ENCODE data around the gene VTCN1.

VTCN1 gene

GRCh38 chr1:117146575-117147340 lies 64.0 kb downstream of the VTCN1 start:
- Histone ChIP-seq H3K14ac (ENCODE audit: low read length) (peak overlapping the region; percentile 59), H2BK120ac (ENCODE audit: insufficient read depth, low read length, poor library complexity) (peak overlapping the region; percentile 71), H3K9me3 (ENCODE audit: insufficient read depth, low read depth, low read length) (no peaks in the 10 kb centered on the region), H3K23ac (ENCODE audit: low read length) (no peak overlapping the region), H2AFZ (ENCODE audit: insufficient read depth, low read length, poor library complexity) (no peak overlapping the region), H4K8ac (ENCODE audit: low read depth, low read length) (no peak overlapping the region), H4K12ac (ENCODE audit: low read depth, low read length) (no peak overlapping the region), H4K91ac (ENCODE audit: low read depth, low read length) (peak overlapping the region; percentile 20), H3K79me1 (ENCODE audit: low read length) (peaks cover 15% of the 10 kb centered on the region), H3K27me3 (ENCODE audit: insufficient read depth, low read length) (no peaks in the 10 kb centered on the region), H3K4ac (ENCODE audit: low read depth, low read length) (no peak overlapping the region), H2AK5ac (ENCODE audit: low read length) (peak overlapping the region; percentile 34), H3K79me2 (ENCODE audit: control insufficient read depth, insufficient read depth, low read length, poor library complexity) (no peaks in the 10 kb centered on the region), H3K4me3 (ENCODE audit: low read depth, low read length) (no peak overlapping the region), H3K9ac (ENCODE audit: low read length) (no peak overlapping the region), H3K18ac (ENCODE audit: low read length) (peak overlapping the region; percentile 6), H3K27ac (ENCODE audit: low read depth, low read length) (no peak overlapping the region), H3K4me2 (ENCODE audit: low read length) (no peak overlapping the region), H2BK12ac (ENCODE audit: low read length) (peak overlapping the region; percentile 83), H3K4me1 (ENCODE audit: control insufficient read depth in 1 of 2, insufficient read depth in 2 of 2, low read length in 2 of 2) (peaks cover 13 to 15% of the 10 kb centered on the region in 2 experiments), H2BK5ac (ENCODE audit: low read depth, low read length, poor library complexity) (no peak overlapping the region), H3K36me3 (ENCODE audit: control insufficient read depth in 1 of 2, insufficient read depth in 2 of 2, low read length in 2 of 2) (peaks cover 3 to 7% of the 10 kb centered on the region in 2 experiments)
- DNase-seq = peak; percentile 42 to 56
- no CpG with 5 or more reads among the region's 8 CpGs for WGBS (ENCODE audit: extremely low coverage, insufficient coverage, insufficient read length)

- Histone ChIP-seq H3K27me3 (ENCODE audit: insufficient read depth, low read length) (no peaks in the 10 kb centered on the region), H3K18ac (ENCODE audit: low read length) (no peak overlapping the region)
These were observed 64.7 kb downstream of the VTCN1 start for GRCh38 chr1:117146072-117146471.

GRCh38 chr1:117143871-117144270 lies 66.9 kb downstream of the VTCN1 start:
- Histone ChIP-seq H3K4ac (ENCODE audit: low read depth, low read length) (no peak overlapping the region), H2BK12ac (ENCODE audit: low read length) (no peak overlapping the region), H3K27ac (ENCODE audit: low read depth, low read length) (no peak overlapping the region), H3K9ac (ENCODE audit: low read length) (no peak overlapping the region), H2BK5ac (ENCODE audit: low read depth, low read length, poor library complexity) (no peak overlapping the region), H3K14ac (ENCODE audit: low read length) (no peak overlapping the region), H3K79me1 (ENCODE audit: low read length) (peaks cover 15% of the 10 kb centered on the region), H2AFZ (ENCODE audit: insufficient read depth, low read length, poor library complexity) (no peak overlapping the region), H3K9me3 (ENCODE audit: insufficient read depth, low read depth, low read length) (no peaks in the 10 kb centered on the region), H3K36me3 (ENCODE audit: control insufficient read depth in 1 of 2, insufficient read depth in 2 of 2, low read length in 2 of 2) (peaks cover 3% of the 10 kb centered on the region in 2 experiments), H4K8ac (ENCODE audit: low read depth, low read length) (no peak overlapping the region), H4K91ac (ENCODE audit: low read depth, low read length) (no peak overlapping the region), H3K4me2 (ENCODE audit: low read length) (no peak overlapping the region), H2BK120ac (ENCODE audit: insufficient read depth, low read length, poor library complexity) (no peak overlapping the region), H3K4me1 (ENCODE audit: control insufficient read depth in 1 of 2, insufficient read depth in 2 of 2, low read length in 2 of 2) (peaks cover 13 to 15% of the 10 kb centered on the region in 2 experiments), H3K23ac (ENCODE audit: low read length) (no peak overlapping the region), H3K18ac (ENCODE audit: low read length) (no peak overlapping the region), H2AK5ac (ENCODE audit: low read length) (no peak overlapping the region), H4K12ac (ENCODE audit: low read depth, low read length) (no peak overlapping the region), H3K79me2 (ENCODE audit: control insufficient read depth, insufficient read depth, low read length, poor library complexity) (no peaks in the 10 kb centered on the region), H3K27me3 (ENCODE audit: insufficient read depth, low read length) (no peaks in the 10 kb centered on the region), H3K4me3 (ENCODE audit: low read depth, low read length) (no peak overlapping the region)
- WGBS (ENCODE audit: extremely low coverage, insufficient coverage, insufficient read length) = no CpG with 5 or more reads among the region's 3 CpGs
- no peak for DNase-seq

More at GRCh38 chr1:117146072-117146471, 64.7 kb downstream of the VTCN1 start:
- no peak overlapping the region for H3K27ac ChIP-seq (ENCODE audit: low read depth, low read length)
- no peak overlapping the region for H2AFZ ChIP-seq (ENCODE audit: insufficient read depth, low read length, poor library complexity)
- H3K14ac ChIP-seq (ENCODE audit: low read length) = no peak overlapping the region
- no peaks in the 10 kb centered on the region for H3K79me2 ChIP-seq (ENCODE audit: control insufficient read depth, insufficient read depth, low read length, poor library complexity)
- no peak for DNase-seq
- no peak overlapping the region for H4K91ac ChIP-seq (ENCODE audit: low read depth, low read length)
- H2BK5ac ChIP-seq (ENCODE audit: low read depth, low read length, poor library complexity) = no peak overlapping the region
- WGBS (ENCODE audit: extremely low coverage, insufficient coverage, insufficient read length) = no CpG with 5 or more reads among the region's 2 CpGs
- no peak overlapping the region for H3K23ac ChIP-seq (ENCODE audit: low read length)
- H4K8ac ChIP-seq (ENCODE audit: low read depth, low read length) = no peak overlapping the region
- H2BK12ac ChIP-seq (ENCODE audit: low read length) = no peak overlapping the region
- H3K36me3 ChIP-seq (ENCODE audit: control insufficient read depth in 1 of 2, insufficient read depth in 2 of 2, low read length in 2 of 2) = peaks cover 3% of the 10 kb centered on the region in 2 experiments
- H4K12ac ChIP-seq (ENCODE audit: low read depth, low read length) = no peak overlapping the region
- no peak overlapping the region for H3K4me3 ChIP-seq (ENCODE audit: low read depth, low read length)
- no peak overlapping the region for H2AK5ac ChIP-seq (ENCODE audit: low read length)
- H3K79me1 ChIP-seq (ENCODE audit: low read length) = peaks cover 16% of the 10 kb centered on the region
- no peak overlapping the region for H3K4me2 ChIP-seq (ENCODE audit: low read length)
- H3K4me1 ChIP-seq (ENCODE audit: control insufficient read depth in 1 of 2, insufficient read depth in 2 of 2, low read length in 2 of 2) = peaks cover 13 to 15% of the 10 kb centered on the region in 2 experiments
- no peaks in the 10 kb centered on the region for H3K9me3 ChIP-seq (ENCODE audit: insufficient read depth, low read depth, low read length)
- H3K4ac ChIP-seq (ENCODE audit: low read depth, low read length) = no peak overlapping the region
- no peak overlapping the region for H2BK120ac ChIP-seq (ENCODE audit: insufficient read depth, low read length, poor library complexity)
- no peak overlapping the region for H3K9ac ChIP-seq (ENCODE audit: low read length)

GRCh38 chr1:117143172-117143571 lies 67.6 kb downstream of the VTCN1 start:
- H4K8ac ChIP-seq (ENCODE audit: low read depth, low read length) = no peak overlapping the region
- H3K4me3 ChIP-seq (ENCODE audit: low read depth, low read length) = no peak overlapping the region
- no peak overlapping the region for H2AFZ ChIP-seq (ENCODE audit: insufficient read depth, low read length, poor library complexity)
- no peak overlapping the region for H2AK5ac ChIP-seq (ENCODE audit: low read length)
- H3K4ac ChIP-seq (ENCODE audit: low read depth, low read length) = no peak overlapping the region
- H3K4me1 ChIP-seq (ENCODE audit: control insufficient read depth in 1 of 2, insufficient read depth in 2 of 2, low read length in 2 of 2) = peaks cover 15 to 17% of the 10 kb centered on the region in 2 experiments
- no peaks in the 10 kb centered on the region for H3K27me3 ChIP-seq (ENCODE audit: insufficient read depth, low read length)
- no peak for DNase-seq
- H3K27ac ChIP-seq (ENCODE audit: low read depth, low read length) = peak overlapping the region; percentile 47
- no peaks in the 10 kb centered on the region for H3K9me3 ChIP-seq (ENCODE audit: insufficient read depth, low read depth, low read length)
- no peak overlapping the region for H2BK120ac ChIP-seq (ENCODE audit: insufficient read depth, low read length, poor library complexity)
- no peak overlapping the region for H3K14ac ChIP-seq (ENCODE audit: low read length)
- H3K9ac ChIP-seq (ENCODE audit: low read length) = no peak overlapping the region
- H4K91ac ChIP-seq (ENCODE audit: low read depth, low read length) = no peak overlapping the region
- H3K79me2 ChIP-seq (ENCODE audit: control insufficient read depth, insufficient read depth, low read length, poor library complexity) = no peaks in the 10 kb centered on the region
- H3K23ac ChIP-seq (ENCODE audit: low read length) = no peak overlapping the region
- no peak overlapping the region for H4K12ac ChIP-seq (ENCODE audit: low read depth, low read length)
- no peak overlapping the region for H3K4me2 ChIP-seq (ENCODE audit: low read length)
- H2BK12ac ChIP-seq (ENCODE audit: low read length) = no peak overlapping the region
- peaks cover 16% of the 10 kb centered on the region for H3K79me1 ChIP-seq (ENCODE audit: low read length)
- H2BK5ac ChIP-seq (ENCODE audit: low read depth, low read length, poor library complexity) = no peak overlapping the region
- peaks cover 3% of the 10 kb centered on the region in 2 experiments for H3K36me3 ChIP-seq (ENCODE audit: control insufficient read depth in 1 of 2, insufficient read depth in 2 of 2, low read length in 2 of 2)
- H3K18ac ChIP-seq (ENCODE audit: low read length) = no peak overlapping the region

All from trophoblast cell (in vitro differentiated cells and primary cell).